GM06990 (cell line): Measurements from ENCODE around the gene ACTRT3.

ENCODE experiments used
- DNase-seq: peaks from one replicate; pipeline ENCODE4 v3.0.0-alpha.2; 2011; ENCODE audit not compliant: insufficient read length; ENCODE audit errors: extremely low read depth
- H3K27me3 ChIP-seq: replicated peaks from 2 replicates; pipeline ENCODE4 v1.6.0; 2011; ENCODE audit warnings: low read length; ENCODE audit not compliant: control insufficient read depth, insufficient read depth
- H3K36me3 ChIP-seq: 2 replicates; pipeline ENCODE4 v1.5.1; 2011; ENCODE audit warnings: low read length; ENCODE audit not compliant: control insufficient read depth, insufficient read depth
- H3K4me3 ChIP-seq: replicated peaks from 2 replicates; pipeline ENCODE4 v1.5.1; 2011; ENCODE audit warnings: low read depth, mild to moderate bottlenecking, control low read depth, low read length
- TF ChIP-seq, protein P1 (sequence below): IDR thresholded peaks from 2 replicates; pipeline ENCODE4 v1.5.1; 2011; ENCODE audit warnings: low read length, control low read depth, mild to moderate bottlenecking, inconsistent platforms; ENCODE audit not compliant: insufficient read depth, poor library complexity, severe bottlenecking

ACTRT3 gene

DNA sequence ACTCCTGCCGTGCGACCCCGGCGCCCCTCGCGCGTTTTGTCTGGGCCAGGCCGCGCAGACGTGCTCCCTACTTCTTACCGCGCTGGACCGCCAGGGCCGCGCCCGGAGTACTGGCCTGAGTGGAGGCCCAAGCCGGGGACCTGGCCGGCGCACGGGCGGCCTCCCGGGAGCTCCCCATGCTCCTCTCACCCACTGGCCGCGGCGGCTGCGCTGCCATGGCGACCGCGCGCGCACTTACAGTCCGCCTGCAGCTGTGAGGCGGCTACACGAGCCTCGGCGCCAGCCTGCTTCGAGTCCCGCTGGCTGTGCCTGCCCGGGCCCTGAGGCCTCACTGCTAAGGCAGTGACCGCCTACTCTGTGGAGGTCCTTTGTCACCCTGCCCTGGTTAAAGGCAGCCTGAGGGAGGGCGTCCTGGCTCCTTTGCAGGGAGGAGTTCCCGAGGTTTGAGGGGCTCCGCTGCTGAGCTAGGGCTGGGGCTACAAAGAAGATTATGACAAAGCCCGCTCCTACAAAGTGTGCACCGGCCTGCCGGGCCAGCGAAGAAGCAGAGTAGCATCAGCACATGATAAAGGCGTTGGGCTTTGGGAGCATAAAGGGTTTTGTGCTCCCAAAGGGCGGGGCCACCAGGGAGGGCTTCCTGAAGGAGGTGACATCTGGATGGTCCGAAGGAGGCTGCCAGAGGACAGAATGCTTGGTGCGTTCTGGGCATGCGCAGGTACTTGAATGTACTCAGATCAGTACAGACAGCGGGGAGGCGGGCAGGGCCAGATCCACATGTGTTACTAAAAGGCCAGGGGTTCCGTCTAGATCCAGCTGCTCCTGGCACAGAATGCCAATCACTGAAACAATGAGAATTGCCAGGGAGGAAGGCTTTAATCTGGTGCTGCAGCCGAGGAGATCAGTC lies 43.2 kb upstream of the ACTRT3 start, which contains the start of the genes LRRC34 and LRRIQ4:
Gene LRRC34, minus strand, starts transcription at position 573 of the 904 bp plus-strand sequence. Its CDS starts 356 bp downstream, at position 217.
Gene LRRIQ4, plus strand, starts transcription at position 539 of the 904 bp plus-strand sequence. CDS start 9,052 bp downstream, outside the sequence.
- TF ChIP-seq, protein P1, sequence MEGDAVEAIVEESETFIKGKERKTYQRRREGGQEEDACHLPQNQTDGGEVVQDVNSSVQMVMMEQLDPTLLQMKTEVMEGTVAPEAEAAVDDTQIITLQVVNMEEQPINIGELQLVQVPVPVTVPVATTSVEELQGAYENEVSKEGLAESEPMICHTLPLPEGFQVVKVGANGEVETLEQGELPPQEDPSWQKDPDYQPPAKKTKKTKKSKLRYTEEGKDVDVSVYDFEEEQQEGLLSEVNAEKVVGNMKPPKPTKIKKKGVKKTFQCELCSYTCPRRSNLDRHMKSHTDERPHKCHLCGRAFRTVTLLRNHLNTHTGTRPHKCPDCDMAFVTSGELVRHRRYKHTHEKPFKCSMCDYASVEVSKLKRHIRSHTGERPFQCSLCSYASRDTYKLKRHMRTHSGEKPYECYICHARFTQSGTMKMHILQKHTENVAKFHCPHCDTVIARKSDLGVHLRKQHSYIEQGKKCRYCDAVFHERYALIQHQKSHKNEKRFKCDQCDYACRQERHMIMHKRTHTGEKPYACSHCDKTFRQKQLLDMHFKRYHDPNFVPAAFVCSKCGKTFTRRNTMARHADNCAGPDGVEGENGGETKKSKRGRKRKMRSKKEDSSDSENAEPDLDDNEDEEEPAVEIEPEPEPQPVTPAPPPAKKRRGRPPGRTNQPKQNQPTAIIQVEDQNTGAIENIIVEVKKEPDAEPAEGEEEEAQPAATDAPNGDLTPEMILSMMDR, result no peak
- Histone ChIP-seq H3K4me3 (peak within 1 kb of the TSS; percentile 66), H3K36me3 (no peaks in the 10 kb centered on the region), H3K27me3 (no peaks in the 10 kb centered on the region)
- peak; percentile 85 for DNase-seq

DNA sequence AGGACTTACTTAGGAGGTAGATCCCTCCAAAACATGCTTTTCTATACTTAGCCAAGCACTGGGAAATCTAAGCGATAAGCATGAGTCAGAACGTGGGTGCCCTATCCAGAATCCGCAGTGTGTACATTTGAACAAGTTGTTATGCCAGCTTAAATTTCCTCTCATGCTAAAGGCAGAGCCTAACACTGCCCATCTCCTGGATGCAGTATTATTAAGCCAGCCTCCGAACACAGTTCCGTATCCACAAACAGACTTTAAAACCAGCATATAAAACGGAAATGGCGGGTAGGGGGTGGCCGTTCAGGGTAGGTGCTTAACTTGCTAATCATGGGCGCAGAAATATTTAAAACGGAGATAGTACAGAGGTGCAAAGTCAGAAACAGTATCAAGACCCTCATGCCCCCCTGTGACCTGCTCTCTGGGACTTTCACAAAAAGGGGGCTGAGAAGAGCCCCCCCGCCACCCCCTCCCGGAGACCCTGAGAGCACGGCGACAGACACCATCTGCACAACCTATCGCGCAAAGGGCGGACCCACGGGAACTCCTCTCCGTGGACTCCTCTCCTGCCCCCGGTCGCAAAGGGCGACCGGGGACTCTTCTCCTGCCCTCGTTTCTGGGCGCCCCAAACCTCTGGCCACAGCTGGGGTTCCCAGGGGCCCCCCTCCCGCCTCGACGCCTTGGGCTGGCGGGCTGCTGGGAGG lies 42.4 kb upstream of the ACTRT3 start:
- no peak for DNase-seq
- peak overlapping the region; percentile 66 for H3K4me3 ChIP-seq

DNA sequence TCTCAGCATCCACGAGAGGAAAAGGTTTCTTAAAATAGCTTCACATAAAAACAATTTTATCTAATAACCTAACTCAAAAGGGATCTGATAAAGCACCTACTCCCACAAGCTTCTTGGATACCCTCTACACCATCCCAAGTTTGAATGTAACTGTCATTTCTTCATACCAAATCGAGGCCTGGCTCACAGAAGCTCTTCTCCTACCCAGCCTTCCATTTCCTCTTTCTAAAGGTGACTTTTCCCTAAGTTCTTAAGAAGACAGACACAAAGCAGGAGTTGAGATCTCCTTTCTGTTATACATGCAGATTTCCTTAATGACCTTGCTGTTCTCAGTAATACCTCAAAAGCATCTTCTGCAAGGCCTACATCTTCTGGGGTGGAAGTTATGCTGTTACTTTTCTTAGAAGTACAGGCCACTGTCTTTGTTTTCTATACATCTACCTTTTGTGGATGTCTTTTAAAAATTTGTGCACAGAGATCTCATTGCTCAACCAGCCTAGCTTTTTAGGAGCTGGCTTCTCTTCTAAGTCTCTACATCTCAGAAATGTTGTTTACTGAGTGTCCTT lies 40.0 kb upstream of the ACTRT3 start:
- Histone ChIP-seq H3K27me3 (no peaks in the 10 kb centered on the region), H3K4me3 (no peak overlapping the region), H3K36me3 (no peaks in the 10 kb centered on the region)
- DNase-seq, result no peak
- TF ChIP-seq, protein P1, result no peak

More for the DNA sequence above, 42.4 kb upstream of the ACTRT3 start:
- Histone ChIP-seq H3K27me3 (no peaks in the 10 kb centered on the region), H3K36me3 (no peaks in the 10 kb centered on the region)
- TF ChIP-seq, protein P1, result no peak

DNA sequence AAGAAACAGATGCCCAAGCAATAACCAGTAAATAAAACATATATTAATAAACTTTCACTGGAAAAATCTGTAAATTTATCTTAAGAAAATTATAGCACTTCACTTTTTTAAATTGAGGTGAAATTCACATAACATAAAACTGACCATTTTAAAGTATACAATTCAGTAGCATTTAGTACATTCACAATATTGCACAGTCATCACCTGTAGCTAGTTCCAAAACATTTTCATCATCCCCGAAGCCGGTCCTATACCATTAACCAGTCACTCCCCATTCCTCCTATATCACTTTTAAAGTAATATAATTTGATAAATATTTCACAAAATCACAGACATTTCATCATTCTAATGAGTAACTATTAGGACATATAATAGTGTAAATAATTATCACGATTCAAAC lies 35.3 kb upstream of the ACTRT3 start:
- H3K36me3 ChIP-seq, result no peaks in the 10 kb centered on the region
- no peaks in the 10 kb centered on the region for H3K27me3 ChIP-seq
- TF ChIP-seq, protein P1, result no peak
- DNase-seq, result no peak
- no peak overlapping the region for H3K4me3 ChIP-seq

DNA sequence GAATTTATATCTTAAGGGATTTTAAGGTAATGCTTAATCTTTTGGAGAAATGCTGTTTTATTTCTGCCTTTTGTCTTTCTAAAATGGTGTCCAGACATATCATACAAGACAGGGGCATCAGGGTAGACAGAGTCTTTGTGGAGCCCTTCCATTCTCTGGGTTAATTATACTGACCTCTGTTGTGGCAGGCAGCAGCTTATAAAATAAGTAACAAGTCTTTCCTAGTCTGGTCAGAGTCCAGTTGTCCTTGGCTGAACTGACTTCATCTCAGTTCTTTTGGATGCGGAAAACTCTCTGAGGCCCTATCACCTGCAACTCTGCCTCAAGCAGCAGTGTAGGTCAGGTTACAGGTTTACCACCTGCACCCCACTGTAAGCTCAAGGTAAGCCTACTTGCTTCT lies 23.0 kb upstream of the ACTRT3 start:
- TF ChIP-seq, protein P1, result no peak
- Histone ChIP-seq H3K27me3 (no peaks in the 10 kb centered on the region), H3K4me3 (no peak overlapping the region), H3K36me3 (peaks cover 2% of the 10 kb centered on the region)
- no peak for DNase-seq
